ENCODE results near the gene NCKAP5.

Gene NCKAP5

GRCh38 chr2:133526530-133527300, 41.5 kb downstream of the NCKAP5 start:
- Histone ChIP-seq H3K9me3 (ENCODE audit: severe bottlenecking) (no peaks in the 10 kb centered on the region), H3K27me3 (ENCODE audit: insufficient read depth, poor library complexity, severe bottlenecking) (no peaks in the 10 kb centered on the region), H3K4me3 (ENCODE audit: severe bottlenecking) (no peak overlapping the region), H3K4me1 (ENCODE audit: insufficient read depth, poor library complexity, severe bottlenecking) (no peaks in the 10 kb centered on the region), H3K36me3 (ENCODE audit: low read depth) (no peaks in the 10 kb centered on the region), H3K27ac (ENCODE audit: poor library complexity, severe bottlenecking) (no peak overlapping the region)
- ATAC-seq (ENCODE audit: low read depth): no peak
- no peak for TF ChIP-seq CTCF (IDR thresholded peaks at IDR 0.05; ENCODE audit: poor library complexity, severe bottlenecking)
- no peak for DNase-seq (ENCODE audit: low spot score)

GRCh38 chr2:133525613-133526529, 42.4 kb downstream of the NCKAP5 start:
- Histone ChIP-seq H3K4me3 (ENCODE audit: severe bottlenecking) (no peak overlapping the region), H3K4me1 (ENCODE audit: insufficient read depth, poor library complexity, severe bottlenecking) (no peaks in the 10 kb centered on the region), H3K27me3 (ENCODE audit: insufficient read depth, poor library complexity, severe bottlenecking) (no peaks in the 10 kb centered on the region), H3K36me3 (ENCODE audit: low read depth) (no peaks in the 10 kb centered on the region), H3K27ac (ENCODE audit: poor library complexity, severe bottlenecking) (no peak overlapping the region), H3K9me3 (ENCODE audit: severe bottlenecking) (no peaks in the 10 kb centered on the region)
- TF ChIP-seq CTCF (IDR thresholded peaks at IDR 0.05; ENCODE audit: poor library complexity, severe bottlenecking): no peak
- ATAC-seq (ENCODE audit: low read depth): no peak
- no peak for DNase-seq (ENCODE audit: low spot score)

GRCh38 chr2:133525090-133525489, 43.2 kb downstream of the NCKAP5 start:
- Histone ChIP-seq H3K9me3 (ENCODE audit: severe bottlenecking) (no peaks in the 10 kb centered on the region), H3K4me1 (ENCODE audit: insufficient read depth, poor library complexity, severe bottlenecking) (no peaks in the 10 kb centered on the region), H3K36me3 (ENCODE audit: low read depth) (no peaks in the 10 kb centered on the region), H3K27ac (ENCODE audit: poor library complexity, severe bottlenecking) (no peak overlapping the region), H3K27me3 (ENCODE audit: insufficient read depth, poor library complexity, severe bottlenecking) (no peaks in the 10 kb centered on the region), H3K4me3 (ENCODE audit: severe bottlenecking) (no peak overlapping the region)
- DNase-seq (ENCODE audit: low spot score) (no peak), ATAC-seq (ENCODE audit: low read depth) (no peak)
- no peak for TF ChIP-seq CTCF (IDR thresholded peaks at IDR 0.05; ENCODE audit: poor library complexity, severe bottlenecking)

GRCh38 chr2:133523406-133523805, 44.9 kb downstream of the NCKAP5 start:
- TF ChIP-seq CTCF (IDR thresholded peaks at IDR 0.05; ENCODE audit: poor library complexity, severe bottlenecking): no peak
- ATAC-seq (ENCODE audit: low read depth): no peak

More at GRCh38 chr2:133523406-133523805, 44.9 kb downstream of the NCKAP5 start:
- no peaks in the 10 kb centered on the region for H3K9me3 ChIP-seq (ENCODE audit: severe bottlenecking)
- H3K27ac ChIP-seq (ENCODE audit: poor library complexity, severe bottlenecking): no peak overlapping the region
- no peaks in the 10 kb centered on the region for H3K4me1 ChIP-seq (ENCODE audit: insufficient read depth, poor library complexity, severe bottlenecking)
- no peak for DNase-seq (ENCODE audit: low spot score)
- H3K4me3 ChIP-seq (ENCODE audit: severe bottlenecking): no peak overlapping the region
- H3K27me3 ChIP-seq (ENCODE audit: insufficient read depth, poor library complexity, severe bottlenecking): no peaks in the 10 kb centered on the region
- H3K36me3 ChIP-seq (ENCODE audit: low read depth): no peaks in the 10 kb centered on the region

Data from RWPE2 (cell line).